SK-N-SH (cell line): ENCODE results near the gene TMEM9. TPM values are rescaled to one million over a fixed set of nuclear protein-coding genes. Genes with fewer than 3 reads are reported as not detected.

Experiments
- CTCF ChIA-PET: fragments of 300-600, 350-600 bp; formaldehyde crosslinking; extraction: SDS; loops from one replicate; lab custom pipeline; 2021; lab: Yijun Ruan, JAX
- POLR2A ChIA-PET: fragments of 350-600 bp; sonication (Branson Sonifier 250); formaldehyde crosslinking; extraction: SDS; loops from one replicate; lab custom pipeline; 2020; ENCODE audit warnings: antibody characterized with exemption, inconsistent platforms; lab: Yijun Ruan, JAX
- DNase-seq: peaks from one replicate; pipeline ENCODE4 v3.0.0; 2012
- H2AFZ ChIP-seq: fragments of 200-600 bp; sonication (generic); 2 replicates; pipeline ENCODE4 v1.8.1; 2016; ENCODE audit warnings: antibody characterized with exemption, mild to moderate bottlenecking, low read depth
- H3F3A ChIP-seq: fragments of 200-600 bp; sonication (generic); replicated peaks from 2 replicates; pipeline ENCODE3; 2016; ENCODE audit warnings: antibody characterized with exemption, mild to moderate bottlenecking; ENCODE audit not compliant: insufficient read depth
- H3K27ac ChIP-seq, 2 experiments: fragments of 200-500 bp in 1 of 2; fragments of 200-600 bp in 1 of 2; sonication (Bioruptor generic) in 1 of 2; sonication (generic), shearing (Covaris generic) in 1 of 2; 2 replicates each; pipeline versions ENCODE4 v1.5.1 to v1.6.1; 2014 to 2016; ENCODE audit warnings: low read depth in 2 of 2, inconsistent platforms in 1 of 2, low read length in 1 of 2, mild to moderate bottlenecking in 1 of 2, mixed read lengths in 1 of 2
- H3K27me3 ChIP-seq: fragments of 200-600 bp; sonication (generic), shearing (Covaris generic); 2 replicates; pipeline ENCODE4 v1.6.1; 2016; ENCODE audit warnings: mixed run types; ENCODE audit not compliant: insufficient read depth
- H3K36me3 ChIP-seq, 2 experiments: fragments of 200-500 bp in 1 of 2; fragments of 200-600 bp in 1 of 2; sonication (Bioruptor generic) in 1 of 2; sonication (generic) in 1 of 2; replicated peaks in 1 of 2; 2 replicates each; pipeline versions ENCODE3 to v1.5.1; 2014 to 2016; ENCODE audit warnings: low read length in 1 of 2, mild to moderate bottlenecking in 1 of 2; ENCODE audit not compliant: insufficient read depth in 2 of 2, control insufficient read depth in 1 of 2
- H3K4me1 ChIP-seq, 2 experiments: fragments of 200-500 bp in 1 of 2; fragments of 200-600 bp in 1 of 2; sonication (Bioruptor generic) in 1 of 2; sonication (generic), shearing (Covaris generic) in 1 of 2; 2 replicates each; pipeline versions ENCODE4 v1.5.1 to v1.6.1; 2014 to 2016; ENCODE audit warnings: low read depth in 1 of 2, low read length in 1 of 2, mixed run types in 1 of 2; ENCODE audit not compliant: insufficient read depth in 2 of 2, control insufficient read depth in 1 of 2
- H3K4me2 ChIP-seq: fragments of 200-600 bp; sonication (generic), shearing (Covaris generic); 2 replicates; pipeline ENCODE4 v1.6.1; 2017; ENCODE audit warnings: mixed run types
- H3K4me3 ChIP-seq, 2 experiments: fragments of 200-500 bp in 1 of 2; fragments of 200-600 bp in 1 of 2; sonication (Bioruptor generic) in 1 of 2; sonication (generic), shearing (Covaris generic) in 1 of 2; 2 replicates each; pipeline versions ENCODE4 v1.5.1 to v1.8.1; 2014 to 2016; ENCODE audit warnings: low read depth in 2 of 2, inconsistent platforms in 1 of 2, low read length in 1 of 2, mild to moderate bottlenecking in 1 of 2, mixed read lengths in 1 of 2, moderate library complexity in 1 of 2
- H3K79me2 ChIP-seq: fragments of 200-600 bp; sonication (generic); 2 replicates; pipeline ENCODE4 v1.8.1; 2017; ENCODE audit warnings: mild to moderate bottlenecking; ENCODE audit not compliant: insufficient read depth
- H3K9ac ChIP-seq: fragments of 200-600 bp; sonication (generic); 2 replicates; pipeline ENCODE4 v1.6.1; 2017; ENCODE audit warnings: mixed run types
- H3K9me2 ChIP-seq: fragments of 200-600 bp; sonication (generic); 2 replicates; pipeline ENCODE4 v1.6.1; 2017; ENCODE audit warnings: mixed run types
- H3K9me3 ChIP-seq: fragments of 200-600 bp; sonication (generic); 2 replicates; pipeline ENCODE4 v1.6.1; 2017; ENCODE audit warnings: mixed run types, mild to moderate bottlenecking, moderate library complexity
- H4K20me1 ChIP-seq: fragments of 200-600 bp; sonication (generic); 2 replicates; pipeline ENCODE4 v1.6.1; 2017; ENCODE audit warnings: mild to moderate bottlenecking, mixed run types; ENCODE audit not compliant: insufficient read depth
- CHD2 ChIP-seq: fragments of 150-350 bp; IDR thresholded peaks from 2 replicates; pipeline ENCODE4 v1.6.1; 2018; ENCODE audit warnings: low read length; ENCODE audit not compliant: partially characterized antibody
- EZH2phosphoT487 ChIP-seq: fragments of 200-600 bp; sonication (generic); IDR thresholded peaks from 2 replicates; pipeline ENCODE4 v1.6.1; 2017; ENCODE audit warnings: low read depth, mixed run types, mild to moderate bottlenecking, antibody characterized with exemption, moderate library complexity, borderline replicate concordance
- FOXJ3 ChIP-seq: sonication (generic); formaldehyde crosslinking; IDR thresholded peaks from 2 replicates; pipeline ENCODE4 v1.5.1; 2020; ENCODE audit warnings: mild to moderate bottlenecking, missing genetic modification reagents
- FOXM1 ChIP-seq: IDR thresholded peaks from 2 replicates; pipeline ENCODE4 v1.4.0; 2012; ENCODE audit warnings: low read depth, mild to moderate bottlenecking
- IRF3 ChIP-seq: fragments of 150-350 bp; IDR thresholded peaks from 2 replicates; pipeline ENCODE4 v1.6.1; 2016; ENCODE audit warnings: mild to moderate bottlenecking, low read depth, low read length
- JUND ChIP-seq: IDR thresholded peaks from 2 replicates; pipeline ENCODE4 v1.4.0; 2012
- RFX5 ChIP-seq: IDR thresholded peaks from 2 replicates; pipeline ENCODE4 v1.6.1; 2012; ENCODE audit warnings: mild to moderate bottlenecking, improper control_type of control experiment, low read length
- SIN3A ChIP-seq: IDR thresholded peaks from 2 replicates; pipeline ENCODE4 v1.6.1; 2012; ENCODE audit warnings: low read depth, mild to moderate bottlenecking, low read length, moderate library complexity, borderline replicate concordance
- SMC3 ChIP-seq: IDR thresholded peaks from 2 replicates; pipeline ENCODE4 v1.6.1; 2012; ENCODE audit warnings: low read depth, low read length, improper control_type of control experiment
- TAF1 ChIP-seq: IDR thresholded peaks from 2 replicates; pipeline ENCODE4 v1.6.1; 2012; ENCODE audit warnings: low read depth, mild to moderate bottlenecking, low read length, moderate library complexity, borderline replicate concordance
- TCF12 ChIP-seq: IDR thresholded peaks from 2 replicates; pipeline ENCODE4 v1.4.0; 2012
- ZBTB33 ChIP-seq: IDR thresholded peaks from 2 replicates; pipeline ENCODE4 v1.4.0; 2012; ENCODE audit warnings: low read depth, borderline replicate concordance
- WGBS: methylation state at CpG from one replicate; pipeline ENCODE4 v1.1.6; 2017; ENCODE audit warnings: low lambda C conversion rate; 5-methylcytosine and 5-hydroxymethylcytosine counted together
- polyA plus RNA-seq, 3 experiments: library from polyadenylated mRNA; depleted of rRNA; stranded (reverse); fragments of >200 nt; gene quantifications; 2 replicates each; pipeline ENCODE4 v1.2.3, GENCODE V29; 2012
- TF ChIP-seq, protein P1 (sequence below): IDR thresholded peaks from 2 replicates; pipeline ENCODE4; 2012

The TMEM9 gene
- polyA plus RNA-seq, 1 of the 3 experiments (the other 2 are of a cell fraction), result 126 TPM

GRCh38 chr1:201109651-201110050 lies 44.6 kb downstream of the TMEM9 start:
- ChIA-PET CTCF (interaction anchor here (1.4 to 1.5 kb wide), 2 partner anchors 67 to 138 kb away, joined by 3 to 7 read pairs; no protein-coding TSS in a partner anchor), POLR2A (no interaction called here)
- H3K9ac ChIP-seq, result no peak overlapping the region
- no peaks in the 10 kb centered on the region for H3F3A ChIP-seq
- WGBS, result 75% methylated on average over 1 of the region's 1 CpG
- DNase-seq, result no peak
- no peaks in the 10 kb centered on the region for H3K36me3 ChIP-seq
- no peak overlapping the region for H3K4me3 ChIP-seq
- peaks cover 26% of the 10 kb centered on the region; the same call in 1 of the 2 replicates for H3K27me3 ChIP-seq
- no peaks in the 10 kb centered on the region for H3K9me2 ChIP-seq
- H2AFZ ChIP-seq, result no peak overlapping the region
- no peak overlapping the region for H3K4me2 ChIP-seq
- no peaks in the 10 kb centered on the region for H4K20me1 ChIP-seq
- no peaks in the 10 kb centered on the region for H3K9me3 ChIP-seq
- TF ChIP-seq, protein P1, sequence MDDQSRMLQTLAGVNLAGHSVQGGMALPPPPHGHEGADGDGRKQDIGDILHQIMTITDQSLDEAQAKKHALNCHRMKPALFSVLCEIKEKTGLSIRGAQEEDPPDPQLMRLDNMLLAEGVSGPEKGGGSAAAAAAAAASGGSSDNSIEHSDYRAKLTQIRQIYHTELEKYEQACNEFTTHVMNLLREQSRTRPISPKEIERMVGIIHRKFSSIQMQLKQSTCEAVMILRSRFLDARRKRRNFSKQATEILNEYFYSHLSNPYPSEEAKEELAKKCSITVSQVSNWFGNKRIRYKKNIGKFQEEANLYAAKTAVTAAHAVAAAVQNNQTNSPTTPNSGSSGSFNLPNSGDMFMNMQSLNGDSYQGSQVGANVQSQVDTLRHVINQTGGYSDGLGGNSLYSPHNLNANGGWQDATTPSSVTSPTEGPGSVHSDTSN, result no peak
- no peak for TF ChIP-seq JUND
- no peak for TF ChIP-seq IRF3
- TF ChIP-seq TAF1, result no peak
- TF ChIP-seq TCF12, result no peak
- no peak for TF ChIP-seq ZBTB33
- no peak for TF ChIP-seq SMC3
- no peak for TF ChIP-seq EZH2phosphoT487
- no peak for TF ChIP-seq RFX5
- no peak for TF ChIP-seq FOXJ3 (CRISPR knock-in tag)
- no peak for TF ChIP-seq SIN3A
- TF ChIP-seq CHD2, result no peak
- H3K4me1 ChIP-seq, result peaks cover 0 to 4% of the 10 kb centered on the region in 2 experiments; a peak in 1 of 4 replicates
- no peaks in the 10 kb centered on the region for H3K79me2 ChIP-seq
- H3K27ac ChIP-seq, result no peak overlapping the region

GRCh38 chr1:201108614-201109013 lies 45.7 kb downstream of the TMEM9 start:
- no peak overlapping the region for H2AFZ ChIP-seq
- H3K27ac ChIP-seq, result no peak overlapping the region
- no peak overlapping the region for H3K4me3 ChIP-seq
- H3K27me3 ChIP-seq, result peaks cover 26% of the 10 kb centered on the region; the same call in 1 of the 2 replicates
- H3K9ac ChIP-seq, result no peak overlapping the region
- H3K79me2 ChIP-seq, result no peaks in the 10 kb centered on the region
- ChIA-PET CTCF (interaction anchor here (1.4 to 1.5 kb wide), 2 partner anchors 66 to 137 kb away, joined by 3 to 7 read pairs; no protein-coding TSS in a partner anchor), POLR2A (no interaction called here)
- no peak overlapping the region for H3K4me2 ChIP-seq
- no peaks in the 10 kb centered on the region for H3K9me3 ChIP-seq
- no peaks in the 10 kb centered on the region for H3F3A ChIP-seq
- WGBS, result 83% methylated on average over 1 of the region's 1 CpG
- TF ChIP-seq FOXM1 (no peak), RFX5 (no peak)
- H4K20me1 ChIP-seq, result no peaks in the 10 kb centered on the region
- no peak for DNase-seq
- peaks cover 0 to 6% of the 10 kb centered on the region in 2 experiments; a peak in 1 of 4 replicates for H3K4me1 ChIP-seq
- H3K36me3 ChIP-seq, result no peaks in the 10 kb centered on the region
- H3K9me2 ChIP-seq, result no peaks in the 10 kb centered on the region
